IPS DF 6.9 (cell line): Measurements from ENCODE around the gene LHX2.

Experiments used
- DNase-seq: peaks from one replicate; pipeline ENCODE4 v3.0.0-alpha.2; 2013; ENCODE audit warnings: low read depth, low spot score
- H3K27ac ChIP-seq: one replicate; pipeline ENCODE4 v1.5.1; 2013; ENCODE audit warnings: low read length, control low read depth
- H3K27me3 ChIP-seq: 2 replicates; pipeline ENCODE4 v1.6.1; 2013; ENCODE audit warnings: mild to moderate bottlenecking, low read length; ENCODE audit not compliant: control insufficient read depth, insufficient read depth
- H3K36me3 ChIP-seq: 2 replicates; pipeline ENCODE4 v1.6.1; 2013; ENCODE audit warnings: low read length; ENCODE audit not compliant: control insufficient read depth, insufficient read depth
- H3K4me1 ChIP-seq: 2 replicates; pipeline ENCODE4 v1.6.1; 2013; ENCODE audit warnings: low read length; ENCODE audit not compliant: control insufficient read depth, insufficient read depth
- H3K4me3 ChIP-seq: 2 replicates; pipeline ENCODE4 v1.5.1; 2013; ENCODE audit warnings: mild to moderate bottlenecking, low read length
- H3K9me3 ChIP-seq: 2 replicates; pipeline ENCODE4 v1.6.1; 2013; ENCODE audit warnings: low read length, inconsistent platforms; ENCODE audit not compliant: control insufficient read depth, insufficient read depth
- WGBS: extraction: QIAGEN DNeasy Blood & Tissue Kit; methylation state at CpG from one replicate; pipeline ENCODE4 v1.1.7; 2013; ENCODE audit warnings: mixed read lengths, missing lambda C conversion rate; ENCODE audit not compliant: insufficient read length, insufficient coverage; 5-methylcytosine and 5-hydroxymethylcytosine counted together

The LHX2 gene

GRCh38 chr9:124007565-124008302 is 3.8 kb upstream of the LHX2 start:
- no peaks in the 10 kb centered on the region for H3K9me3 ChIP-seq
- H3K27me3 ChIP-seq: peaks cover 91% of the 10 kb centered on the region
- no peak for DNase-seq
- H3K36me3 ChIP-seq: no peaks in the 10 kb centered on the region
- no peak overlapping the region for H3K4me3 ChIP-seq
- H3K27ac ChIP-seq: no peak overlapping the region
- no CpG with 5 or more reads among the region's 25 CpGs for WGBS
- H3K4me1 ChIP-seq: peaks cover 3% of the 10 kb centered on the region

GRCh38 chr9:124008303-124008693 is 3.3 kb upstream of the LHX2 start:
- H3K27ac ChIP-seq: no peak overlapping the region
- no peak for DNase-seq
- no peaks in the 10 kb centered on the region for H3K36me3 ChIP-seq
- peak overlapping the region; percentile 14; the same call in 1 of the 2 replicates for H3K4me3 ChIP-seq
- peaks cover 91% of the 10 kb centered on the region for H3K27me3 ChIP-seq
- H3K4me1 ChIP-seq: peaks cover 3% of the 10 kb centered on the region
- WGBS: no CpG with 5 or more reads among the region's 38 CpGs
- no peaks in the 10 kb centered on the region for H3K9me3 ChIP-seq

GRCh38 chr9:124008694-124009530 is 2.7 kb upstream of the LHX2 start:
- DNase-seq: no peak
- H3K4me3 ChIP-seq: peak overlapping the region; percentile 14; the same call in 1 of the 2 replicates

GRCh38 chr9:124009531-124010217 is 1.9 kb upstream of the LHX2 start:
- Histone ChIP-seq H3K4me1 (peaks cover 3% of the 10 kb centered on the region), H3K27ac (no peak overlapping the region), H3K36me3 (no peaks in the 10 kb centered on the region), H3K4me3 (no peak overlapping the region), H3K9me3 (no peaks in the 10 kb centered on the region), H3K27me3 (peaks cover 91% of the 10 kb centered on the region)
- no peak for DNase-seq
- no CpG with 5 or more reads among the region's 29 CpGs for WGBS

More at GRCh38 chr9:124008694-124009530, 2.7 kb upstream of the LHX2 start:
- H3K9me3 ChIP-seq: no peaks in the 10 kb centered on the region
- WGBS: no CpG with 5 or more reads among the region's 65 CpGs
- peaks cover 3% of the 10 kb centered on the region for H3K4me1 ChIP-seq
- H3K27ac ChIP-seq: no peak overlapping the region
- no peaks in the 10 kb centered on the region for H3K36me3 ChIP-seq
- H3K27me3 ChIP-seq: peaks cover 91% of the 10 kb centered on the region

- DNase-seq: no peak
- H3K27ac ChIP-seq: no peak overlapping the region
- H3K9me3 ChIP-seq: no peaks in the 10 kb centered on the region
- H3K4me1 ChIP-seq: peaks cover 4% of the 10 kb centered on the region
- no peaks in the 10 kb centered on the region for H3K36me3 ChIP-seq
- H3K27me3 ChIP-seq: peaks cover 93% of the 10 kb centered on the region
- no peak overlapping the region for H3K4me3 ChIP-seq
- no CpG with 5 or more reads among the region's 9 CpGs for whole genome bisulfite sequencing
Observed at GRCh38 chr9:124010303-124010664, 1.3 kb upstream of the LHX2 start.

- no peaks in the 10 kb centered on the region for H3K9me3 ChIP-seq
- H3K36me3 ChIP-seq: no peaks in the 10 kb centered on the region
- WGBS: no CpG with 5 or more reads among the region's 34 CpGs
- H3K4me1 ChIP-seq: peaks cover 4% of the 10 kb centered on the region
- no peak overlapping the region for H3K4me3 ChIP-seq
- no peak overlapping the region for H3K27ac ChIP-seq
- no peak for DNase-seq
- H3K27me3 ChIP-seq: peaks cover 93% of the 10 kb centered on the region
Observed at GRCh38 chr9:124010665-124011321, 775 bp upstream of the LHX2 start.

GRCh38 chr9:124012368-124013301 is 1.1 kb downstream of the LHX2 start:
- no peaks in the 10 kb centered on the region for H3K9me3 ChIP-seq
- no peak overlapping the region for H3K4me3 ChIP-seq
- H3K27me3 ChIP-seq: peaks cover 92% of the 10 kb centered on the region
- WGBS: no CpG with 5 or more reads among the region's 83 CpGs
- no peak for DNase-seq
- H3K4me1 ChIP-seq: peaks cover 7% of the 10 kb centered on the region
- H3K36me3 ChIP-seq: no peaks in the 10 kb centered on the region
- H3K27ac ChIP-seq: no peak overlapping the region

- Histone ChIP-seq H3K4me1 (peaks cover 7% of the 10 kb centered on the region), H3K9me3 (no peaks in the 10 kb centered on the region), H3K36me3 (no peaks in the 10 kb centered on the region), H3K4me3 (no peak overlapping the region), H3K27me3 (peaks cover 88% of the 10 kb centered on the region), H3K27ac (no peak overlapping the region)
- DNase-seq: no peak
- WGBS: no CpG with 5 or more reads among the region's 40 CpGs
Observed at GRCh38 chr9:124013309-124014210, 2.0 kb downstream of the LHX2 start.
